Measurements from ENCODE around the gene TTC23. TPM values are rescaled to one million over a fixed set of nuclear protein-coding genes. Genes with fewer than 3 reads are reported as not detected.

Gene TTC23
- total RNA-seq, 4 donors from 2014 or later = 19.9 to 45.3 (median 34.0) TPM

DNA sequence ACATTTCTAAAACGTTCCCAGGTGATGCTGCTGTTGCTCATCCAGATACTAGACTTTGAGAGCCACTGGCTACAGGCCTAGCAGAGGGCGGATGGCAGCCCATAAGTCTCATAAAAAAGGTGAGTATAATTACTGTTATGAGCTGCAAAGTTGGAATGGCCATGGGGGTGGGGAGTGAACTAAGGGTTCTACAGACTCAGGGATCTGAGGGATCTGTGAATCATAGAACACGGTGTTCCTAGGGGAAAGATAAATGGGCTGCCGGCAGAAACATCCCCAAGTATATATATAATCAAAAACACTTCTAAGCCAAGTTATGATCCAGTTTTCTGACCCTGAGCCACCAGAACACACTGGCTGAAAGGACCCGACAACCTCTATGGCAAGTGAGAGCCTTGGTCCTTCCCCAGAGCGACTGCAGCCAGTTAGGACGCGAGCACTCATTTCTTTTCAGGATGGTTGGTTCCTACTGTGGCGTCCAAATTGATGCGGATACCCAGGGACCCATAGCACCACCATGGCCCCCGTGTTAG, 152.4 kb downstream of the TTC23 start:
- intact Hi-C loops (cut with DNase I) = no loop called here
- H3K27me3 ChIP-seq = no peaks in the 10 kb centered on the region
- no peak for DNase-seq
- TF ChIP-seq POLR2A (IDR thresholded peaks at IDR 0.05) (no peak), CTCF (IDR thresholded peaks at IDR 0.05) (no peak)
- H3K4me1 ChIP-seq = peaks cover 0 to 3% of the 10 kb centered on the region in 2 donors
- H3K4me3 ChIP-seq (replicated peaks in 1 of 3) = no peak overlapping the region
- H3K36me3 ChIP-seq = no peaks in the 10 kb centered on the region
- WGBS, 2 donors = 87 to 88% methylated on average over 11 of the region's 11 CpGs
- no peaks in the 10 kb centered on the region for H3K9me3 ChIP-seq
- no peak overlapping the region for H3K27ac ChIP-seq

- Histone ChIP-seq H3K36me3 (no peaks in the 10 kb centered on the region), H3K27me3 (no peaks in the 10 kb centered on the region), H3K4me3 (replicated peaks in 1 of 3) (no peak overlapping the region), H3K9me3 (no peaks in the 10 kb centered on the region), H3K4me1 (peaks cover 0 to 3% of the 10 kb centered on the region in 2 donors), H3K27ac (no peak overlapping the region)
- TF ChIP-seq POLR2A (IDR thresholded peaks at IDR 0.05) = no peak
- no peak for TF ChIP-seq CTCF (IDR thresholded peaks at IDR 0.05)
- DNase-seq = no peak
- 86 to 87% methylated on average over 10 to 11 of the region's 11 CpGs for WGBS, 2 donors
- intact Hi-C loops (cut with DNase I) = no loop called here
Observed at GRCh38 chr15:99096173-99096893, 153.0 kb downstream of the TTC23 start.

DNA sequence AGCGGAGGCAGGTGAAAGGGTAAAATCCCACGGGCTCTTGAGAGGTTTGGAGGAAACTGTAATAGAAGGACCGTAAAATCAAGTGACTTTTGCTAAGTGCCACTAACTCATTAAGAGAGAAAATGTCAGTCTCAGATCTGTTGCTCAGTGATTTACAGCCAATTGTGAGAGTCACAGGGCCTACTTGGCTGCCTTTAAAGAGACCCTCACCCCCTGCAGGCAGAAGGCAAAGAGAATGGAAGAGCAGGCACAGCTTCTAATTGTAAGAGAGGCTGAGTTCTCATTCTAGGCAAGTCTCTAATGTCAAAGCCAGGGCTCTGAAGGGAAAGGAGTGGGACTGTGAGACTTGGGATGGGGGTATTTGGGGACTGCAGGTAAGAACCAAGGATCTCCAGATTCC, 153.8 kb downstream of the TTC23 start:
- no peaks in the 10 kb centered on the region for H3K9me3 ChIP-seq
- 55 to 59% methylated on average over 3 of the region's 3 CpGs for WGBS, 2 donors
- TF ChIP-seq CTCF (IDR thresholded peaks at IDR 0.05) (no peak), POLR2A (IDR thresholded peaks at IDR 0.05) (no peak)
- H3K4me1 ChIP-seq = peaks cover 0 to 3% of the 10 kb centered on the region in 2 donors
- no peak overlapping the region for H3K27ac ChIP-seq
- DNase-seq = no peak
- H3K27me3 ChIP-seq = no peaks in the 10 kb centered on the region
- H3K36me3 ChIP-seq = no peaks in the 10 kb centered on the region
- no peak overlapping the region for H3K4me3 ChIP-seq (replicated peaks in 1 of 3)
- intact Hi-C loops (cut with DNase I) = no loop called here

DNA sequence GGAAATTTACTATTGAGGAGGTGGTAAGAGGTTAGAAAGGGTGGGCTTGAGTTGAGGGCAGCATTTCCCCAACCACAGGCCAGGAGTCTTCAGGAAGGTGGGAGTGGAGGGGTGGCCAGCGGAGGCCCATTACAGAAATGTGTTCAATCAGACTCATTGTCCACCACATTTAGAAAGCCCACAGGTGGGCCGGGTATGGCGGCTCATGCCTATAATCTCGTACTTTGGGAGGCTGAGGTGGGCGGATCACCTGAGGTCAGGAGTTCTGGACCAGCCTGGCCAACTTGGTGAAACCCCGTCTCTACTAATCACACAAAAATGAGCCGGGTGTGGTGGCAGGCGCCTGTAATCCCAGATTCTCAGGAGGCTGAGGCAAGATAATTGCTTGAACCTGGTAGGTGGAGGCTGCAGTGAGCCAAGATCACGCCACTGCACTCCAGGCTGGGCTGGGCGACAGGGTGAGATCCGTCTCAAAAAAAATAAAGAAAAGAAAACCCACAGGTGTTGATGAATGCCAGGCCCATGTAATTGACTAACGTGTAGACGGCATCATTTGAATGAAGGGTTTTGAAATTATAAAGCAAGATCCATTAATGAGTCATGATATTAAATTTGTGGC, 156.7 kb downstream of the TTC23 start:
- no peak for TF ChIP-seq POLR2A (IDR thresholded peaks at IDR 0.05)
- TF ChIP-seq CTCF (IDR thresholded peaks at IDR 0.05) = no peak
- WGBS, 2 donors = 93 to 94% methylated on average over 13 of the region's 13 CpGs

GRCh38 chr15:99090938-99091337, 158.4 kb downstream of the TTC23 start:
- H3K9me3 ChIP-seq = no peaks in the 10 kb centered on the region
- H3K36me3 ChIP-seq = no peaks in the 10 kb centered on the region
- H3K27me3 ChIP-seq = no peaks in the 10 kb centered on the region
- H3K4me1 ChIP-seq = no peaks in the 10 kb centered on the region
- 86 to 100% methylated on average over 1 of the region's 1 CpG for WGBS, 2 donors
- TF ChIP-seq POLR2A (IDR thresholded peaks at IDR 0.05) = no peak
- TF ChIP-seq CTCF (IDR thresholded peaks at IDR 0.05) = no peak
- no peak overlapping the region for H3K4me3 ChIP-seq (replicated peaks in 1 of 3)
- DNase-seq = no peak
- H3K27ac ChIP-seq = no peak overlapping the region
- intact Hi-C loops (cut with DNase I) = no loop called here

More for the DNA sequence above, 156.7 kb downstream of the TTC23 start:
- H3K27me3 ChIP-seq = no peaks in the 10 kb centered on the region
- intact Hi-C loops (cut with DNase I) = no loop called here
- H3K4me1 ChIP-seq = no peaks in the 10 kb centered on the region
- no peak overlapping the region for H3K4me3 ChIP-seq (replicated peaks in 1 of 3)
- no peak for DNase-seq
- H3K9me3 ChIP-seq = no peaks in the 10 kb centered on the region
- no peaks in the 10 kb centered on the region for H3K36me3 ChIP-seq
- H3K27ac ChIP-seq = no peak overlapping the region

All from thyroid gland (tissue), 4 donors.